ENCODE measurements around the gene MXI1. TPM values are rescaled to one million over a fixed set of nuclear protein-coding genes. Genes with fewer than 3 reads are reported as not detected.

MXI1 gene
- total and polyA plus RNA-seq, 4 donors: 64.1 to 90.1 (median 81.6) TPM

DNA sequence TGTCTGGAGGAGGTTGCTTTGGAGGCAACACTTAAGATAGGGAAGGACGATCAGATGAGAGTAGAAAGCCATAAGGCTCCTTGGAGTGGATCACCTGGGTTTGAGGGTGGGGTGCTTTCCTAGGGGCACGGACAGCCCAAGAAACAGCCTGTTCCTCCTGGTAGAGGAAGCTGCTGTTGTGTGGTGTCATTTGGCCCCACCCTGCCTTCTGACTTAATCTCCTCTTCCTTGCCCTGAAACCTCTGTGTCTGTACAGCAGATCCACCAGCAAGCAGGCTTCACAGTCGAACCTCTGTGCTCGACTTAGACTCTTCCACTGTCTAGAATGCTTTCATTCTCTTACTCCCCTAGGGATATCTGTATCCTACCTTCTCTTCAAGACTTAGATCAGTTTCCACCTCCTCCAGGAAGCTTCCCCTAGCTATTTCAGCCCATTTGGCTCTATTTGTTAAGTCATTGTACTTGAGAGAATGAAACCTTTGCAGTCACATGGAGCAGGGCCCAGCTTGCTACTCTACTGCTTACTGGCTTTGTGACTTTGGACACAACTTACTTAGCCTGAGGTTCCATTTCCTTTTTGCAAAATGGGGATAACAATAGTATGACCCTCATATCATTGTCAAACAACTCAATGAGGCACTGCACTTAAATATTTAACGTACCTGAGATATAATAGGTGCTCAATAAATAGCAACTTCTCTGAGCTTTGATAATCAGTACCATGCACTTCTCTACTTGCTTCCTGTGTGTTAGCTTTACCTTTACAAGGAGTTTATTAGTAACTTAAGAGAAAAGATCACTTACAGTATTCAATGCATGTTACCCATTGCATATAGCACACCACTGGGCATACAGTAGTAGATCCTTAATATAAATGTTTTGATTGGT is 5.0 kb downstream of the MXI1 start:
- peaks cover 27% of the 10 kb centered on the region for H3K4me1 ChIP-seq (ENCODE audit: control insufficient read depth, insufficient read depth, low read length)
- H3K36me3 ChIP-seq (ENCODE audit: control insufficient read depth, insufficient read depth, low read length): peaks cover 2% of the 10 kb centered on the region
- H3K27ac ChIP-seq (ENCODE audit: low read depth, low read length): peak overlapping the region; percentile 2
- no peaks in the 10 kb centered on the region for H3K9me3 ChIP-seq (ENCODE audit: control insufficient read depth, insufficient read depth, low read length)
- H3K4me3 ChIP-seq (ENCODE audit: low read depth, low read length): no peak overlapping the region
- no peaks in the 10 kb centered on the region for H3K27me3 ChIP-seq (ENCODE audit: control insufficient read depth, insufficient read depth, low read length)
- no peak for DNase-seq (ENCODE audit: low read depth in 4 of 6, low spot score in 6 of 6)
- WGBS (ENCODE audit: insufficient coverage): 54% methylated on average over 2 of the region's 5 CpGs

DNA sequence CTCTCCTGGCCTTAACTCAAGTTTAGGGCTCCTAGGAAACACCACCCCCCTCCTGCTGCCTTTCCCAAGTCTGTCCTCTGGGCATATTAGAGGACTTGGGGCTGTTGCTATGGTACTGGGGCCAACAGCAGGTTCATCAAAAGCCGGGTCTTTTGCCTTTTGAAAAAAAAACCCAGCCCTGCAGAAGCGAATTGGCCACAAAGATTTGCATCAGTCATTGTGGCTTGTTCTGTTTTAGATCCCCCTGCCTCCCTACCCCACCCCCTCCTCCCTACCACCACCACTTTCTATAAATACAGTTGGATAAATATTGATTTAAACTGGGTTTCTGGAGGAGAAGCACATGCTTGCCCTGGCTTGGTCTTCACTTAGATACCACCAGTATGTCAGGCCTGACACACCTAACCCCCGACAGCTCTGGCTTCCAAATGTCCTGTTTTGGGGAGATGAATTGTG is 7.0 kb downstream of the MXI1 start:
- DNase-seq (ENCODE audit: low read depth in 4 of 6, low spot score in 6 of 6): peak in 4 of 6 donors; percentile 38 to 88 (median 74)
- Histone ChIP-seq H3K27ac (ENCODE audit: low read depth, low read length) (peak overlapping the region; percentile 82), H3K9me3 (ENCODE audit: control insufficient read depth, insufficient read depth, low read length) (no peaks in the 10 kb centered on the region), H3K36me3 (ENCODE audit: control insufficient read depth, insufficient read depth, low read length) (peaks cover 2% of the 10 kb centered on the region), H3K27me3 (ENCODE audit: control insufficient read depth, insufficient read depth, low read length) (no peaks in the 10 kb centered on the region), H3K4me3 (ENCODE audit: low read depth, low read length) (no peak overlapping the region), H3K4me1 (ENCODE audit: control insufficient read depth, insufficient read depth, low read length) (peaks cover 31% of the 10 kb centered on the region)
- 0% methylated on average over 1 of the region's 3 CpGs for WGBS (ENCODE audit: insufficient coverage)

DNA sequence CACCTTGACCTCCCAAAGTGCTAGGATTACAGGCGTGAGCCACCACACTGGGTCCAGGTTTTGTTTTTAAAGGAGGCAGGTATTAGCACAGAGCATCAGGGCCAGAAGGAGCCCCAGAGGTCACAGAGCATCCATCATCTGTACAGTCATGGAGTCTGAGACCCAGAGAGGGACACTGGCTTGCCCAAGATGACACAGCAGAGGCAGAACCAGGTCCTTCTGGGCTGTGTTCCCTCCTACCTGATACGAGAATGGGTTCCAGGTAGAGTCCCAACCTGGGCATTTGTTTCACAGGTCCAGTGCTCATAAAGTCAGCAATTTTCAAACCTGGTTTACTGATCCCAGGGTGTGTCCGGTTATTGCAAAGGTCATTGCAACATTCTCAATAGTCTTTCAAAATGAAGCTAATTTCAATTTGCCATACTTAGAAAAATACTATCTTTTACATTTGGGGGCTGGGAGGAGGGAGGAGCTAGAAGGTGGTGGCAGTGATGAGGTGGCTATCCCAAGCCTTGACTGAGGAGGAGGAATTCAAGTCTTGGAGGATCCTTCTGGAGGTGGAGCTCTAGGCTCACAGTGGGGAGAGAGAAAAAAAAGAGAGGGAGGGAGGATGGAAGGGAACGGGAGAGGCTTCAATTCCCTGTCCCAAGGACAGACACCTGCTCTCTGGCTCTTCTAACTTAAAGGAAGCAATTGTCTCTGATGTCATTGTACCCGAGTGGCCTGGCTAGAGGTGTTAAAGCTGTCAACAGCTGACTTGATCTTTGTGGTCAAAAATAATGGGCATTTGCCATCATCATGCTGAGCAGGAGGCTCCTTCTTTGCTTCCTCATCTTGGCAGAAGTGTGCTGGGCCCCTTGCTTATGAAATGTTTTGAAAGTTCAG is 8.1 kb downstream of the MXI1 start:
- Histone ChIP-seq H3K36me3 (ENCODE audit: control insufficient read depth, insufficient read depth, low read length) (no peaks in the 10 kb centered on the region), H3K27me3 (ENCODE audit: control insufficient read depth, insufficient read depth, low read length) (no peaks in the 10 kb centered on the region), H3K27ac (ENCODE audit: low read depth, low read length) (peak overlapping the region; percentile 64), H3K9me3 (ENCODE audit: control insufficient read depth, insufficient read depth, low read length) (no peaks in the 10 kb centered on the region), H3K4me3 (ENCODE audit: low read depth, low read length) (no peak overlapping the region), H3K4me1 (ENCODE audit: control insufficient read depth, insufficient read depth, low read length) (peaks cover 27% of the 10 kb centered on the region)
- DNase-seq (ENCODE audit: low read depth in 4 of 6, low spot score in 6 of 6): no peak
- whole genome bisulfite sequencing (ENCODE audit: insufficient coverage): 78% methylated on average over 4 of the region's 5 CpGs

DNA sequence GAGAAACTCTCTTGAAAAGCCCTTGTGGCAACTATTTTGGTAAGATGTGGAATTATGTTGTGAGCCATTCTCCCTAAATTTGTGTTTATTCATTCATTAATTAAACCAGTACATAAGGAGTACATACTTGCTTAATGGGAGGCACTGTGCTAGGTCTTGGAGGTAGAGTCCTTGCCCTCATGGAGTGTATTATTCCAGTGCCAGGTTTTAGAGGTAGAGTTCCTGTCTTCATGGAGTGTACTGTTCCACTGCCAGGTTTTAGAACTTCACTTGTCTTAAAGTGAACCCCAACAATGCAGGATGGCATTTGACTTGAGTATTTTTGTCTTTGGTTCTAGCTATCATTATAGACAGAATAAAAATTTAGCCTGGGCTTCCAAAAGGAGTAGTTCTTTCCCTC is 8.8 kb downstream of the MXI1 start:
- no peak overlapping the region for H3K4me3 ChIP-seq (ENCODE audit: low read depth, low read length)
- peak overlapping the region; percentile 64 for H3K27ac ChIP-seq (ENCODE audit: low read depth, low read length)
- H3K27me3 ChIP-seq (ENCODE audit: control insufficient read depth, insufficient read depth, low read length): no peaks in the 10 kb centered on the region
- DNase-seq (ENCODE audit: low read depth in 4 of 6, low spot score in 6 of 6): no peak
- H3K9me3 ChIP-seq (ENCODE audit: control insufficient read depth, insufficient read depth, low read length): no peaks in the 10 kb centered on the region
- no peaks in the 10 kb centered on the region for H3K36me3 ChIP-seq (ENCODE audit: control insufficient read depth, insufficient read depth, low read length)
- peaks cover 27% of the 10 kb centered on the region for H3K4me1 ChIP-seq (ENCODE audit: control insufficient read depth, insufficient read depth, low read length)

- Histone ChIP-seq H3K4me3 (ENCODE audit: low read depth, low read length) (no peak overlapping the region), H3K27ac (ENCODE audit: low read depth, low read length) (no peak overlapping the region)
Measured at GRCh38 chr10:110216942-110217661, 9.7 kb downstream of the MXI1 start.

DNA sequence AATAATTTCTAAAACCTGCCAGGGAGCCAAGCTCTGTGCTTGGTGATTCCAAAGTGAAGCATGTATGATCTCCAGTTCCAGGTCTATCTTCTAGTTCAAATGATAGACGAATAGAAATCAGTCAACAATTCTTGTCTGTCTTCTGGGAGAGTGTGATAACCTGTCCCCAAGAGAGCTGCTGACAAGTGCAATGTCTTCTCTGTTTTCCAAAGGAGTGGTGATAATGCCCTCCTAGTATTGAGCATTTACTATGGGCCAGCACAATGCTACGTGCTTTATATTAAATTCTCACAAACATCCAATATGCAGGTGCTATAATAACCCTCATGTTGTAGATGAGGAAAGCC is 10.2 kb downstream of the MXI1 start:
- H3K4me1 ChIP-seq (ENCODE audit: control insufficient read depth, insufficient read depth, low read length): peaks cover 34% of the 10 kb centered on the region
- H3K27ac ChIP-seq (ENCODE audit: low read depth, low read length): no peak overlapping the region
- DNase-seq (ENCODE audit: low read depth in 4 of 6, low spot score in 6 of 6): no peak
- H3K27me3 ChIP-seq (ENCODE audit: control insufficient read depth, insufficient read depth, low read length): no peaks in the 10 kb centered on the region
- no peaks in the 10 kb centered on the region for H3K9me3 ChIP-seq (ENCODE audit: control insufficient read depth, insufficient read depth, low read length)
- WGBS (ENCODE audit: insufficient coverage): 71% methylated on average over 1 of the region's 2 CpGs
- H3K36me3 ChIP-seq (ENCODE audit: control insufficient read depth, insufficient read depth, low read length): no peaks in the 10 kb centered on the region
- H3K4me3 ChIP-seq (ENCODE audit: low read depth, low read length): no peak overlapping the region

More at GRCh38 chr10:110216942-110217661, 9.7 kb downstream of the MXI1 start:
- no peak for DNase-seq (ENCODE audit: low read depth in 4 of 6, low spot score in 6 of 6)
- WGBS (ENCODE audit: insufficient coverage): 69% methylated on average over 4 of the region's 5 CpGs
- H3K36me3 ChIP-seq (ENCODE audit: control insufficient read depth, insufficient read depth, low read length): no peaks in the 10 kb centered on the region
- H3K27me3 ChIP-seq (ENCODE audit: control insufficient read depth, insufficient read depth, low read length): no peaks in the 10 kb centered on the region
- H3K4me1 ChIP-seq (ENCODE audit: control insufficient read depth, insufficient read depth, low read length): peaks cover 34% of the 10 kb centered on the region
- H3K9me3 ChIP-seq (ENCODE audit: control insufficient read depth, insufficient read depth, low read length): no peaks in the 10 kb centered on the region

GRCh38 chr10:110218632-110219031 is 11.2 kb downstream of the MXI1 start:
- WGBS (ENCODE audit: insufficient coverage): 86% methylated on average over 5 of the region's 6 CpGs
- DNase-seq (ENCODE audit: low read depth in 4 of 6, low spot score in 6 of 6): no peak
- H3K4me3 ChIP-seq (ENCODE audit: low read depth, low read length): no peak overlapping the region
- no peaks in the 10 kb centered on the region for H3K9me3 ChIP-seq (ENCODE audit: control insufficient read depth, insufficient read depth, low read length)
- no peaks in the 10 kb centered on the region for H3K27me3 ChIP-seq (ENCODE audit: control insufficient read depth, insufficient read depth, low read length)
- H3K36me3 ChIP-seq (ENCODE audit: control insufficient read depth, insufficient read depth, low read length): no peaks in the 10 kb centered on the region
- H3K27ac ChIP-seq (ENCODE audit: low read depth, low read length): no peak overlapping the region
- H3K4me1 ChIP-seq (ENCODE audit: control insufficient read depth, insufficient read depth, low read length): peaks cover 33% of the 10 kb centered on the region

- H3K27me3 ChIP-seq (ENCODE audit: control insufficient read depth, insufficient read depth, low read length): no peaks in the 10 kb centered on the region
- H3K9me3 ChIP-seq (ENCODE audit: control insufficient read depth, insufficient read depth, low read length): no peaks in the 10 kb centered on the region
- H3K36me3 ChIP-seq (ENCODE audit: control insufficient read depth, insufficient read depth, low read length): no peaks in the 10 kb centered on the region
- H3K4me1 ChIP-seq (ENCODE audit: control insufficient read depth, insufficient read depth, low read length): peaks cover 32% of the 10 kb centered on the region
- WGBS (ENCODE audit: insufficient coverage): 49% methylated on average over 4 of the region's 7 CpGs
- no peak for DNase-seq (ENCODE audit: low read depth in 4 of 6, low spot score in 6 of 6)
- peak overlapping the region; percentile 76 for H3K27ac ChIP-seq (ENCODE audit: low read depth, low read length)
- H3K4me3 ChIP-seq (ENCODE audit: low read depth, low read length): no peak overlapping the region
Measured at GRCh38 chr10:110219884-110220283, 12.5 kb downstream of the MXI1 start.

DNA sequence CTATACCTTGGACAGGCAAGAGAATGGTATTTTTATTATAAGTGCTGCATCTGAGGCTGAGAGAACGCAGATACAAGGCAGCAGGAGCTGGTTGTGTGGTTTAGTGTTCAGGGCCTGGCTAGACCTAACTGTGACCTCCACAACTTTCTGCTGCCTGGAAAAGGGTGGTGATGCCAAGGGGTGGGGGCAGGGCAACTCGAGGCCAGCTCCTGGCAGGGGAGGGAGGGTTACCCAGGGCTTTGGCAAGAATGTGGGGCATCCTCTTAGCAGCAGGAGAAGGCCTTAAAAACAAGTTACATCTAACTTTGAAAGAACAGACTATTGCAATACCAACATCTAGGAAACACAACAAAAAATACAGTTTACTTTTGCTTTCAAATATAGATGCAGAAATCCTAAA is 13.0 kb downstream of the MXI1 start:
- no peaks in the 10 kb centered on the region for H3K36me3 ChIP-seq (ENCODE audit: control insufficient read depth, insufficient read depth, low read length)
- H3K4me1 ChIP-seq (ENCODE audit: control insufficient read depth, insufficient read depth, low read length): peaks cover 29% of the 10 kb centered on the region
- WGBS (ENCODE audit: insufficient coverage): 43% methylated on average over 1 of the region's 2 CpGs
- H3K27ac ChIP-seq (ENCODE audit: low read depth, low read length): peak overlapping the region; percentile 94
- H3K9me3 ChIP-seq (ENCODE audit: control insufficient read depth, insufficient read depth, low read length): no peaks in the 10 kb centered on the region
- DNase-seq (ENCODE audit: low read depth in 4 of 6, low spot score in 6 of 6): peak in 3 of 6 donors; percentile 32 to 72 (median 36)
- no peak overlapping the region for H3K4me3 ChIP-seq (ENCODE audit: low read depth, low read length)
- no peaks in the 10 kb centered on the region for H3K27me3 ChIP-seq (ENCODE audit: control insufficient read depth, insufficient read depth, low read length)
